A673 (cell line): ENCODE data around the gene SPG7.

Source experiments
- EZH2 ChIP-seq: fragments of 200-600 bp; sonication (generic); IDR thresholded peaks from 2 replicates; pipeline ENCODE4 v1.6.1; 2017; ENCODE audit warnings: borderline replicate concordance, low read depth, mild to moderate bottlenecking, mixed read lengths, antibody characterized with exemption, low read length; ENCODE audit not compliant: poor library complexity, severe bottlenecking
- TF ChIP-seq, protein P1 (sequence below): fragments of 300-800, 200-600 bp; sonication (generic); conservative IDR thresholded peaks from 2 replicates; pipeline ENCODE4 v1.5.1; 2017; ENCODE audit warnings: low read depth, mild to moderate bottlenecking, antibody characterized with exemption, low read length, moderate library complexity, mixed read lengths

DNA sequence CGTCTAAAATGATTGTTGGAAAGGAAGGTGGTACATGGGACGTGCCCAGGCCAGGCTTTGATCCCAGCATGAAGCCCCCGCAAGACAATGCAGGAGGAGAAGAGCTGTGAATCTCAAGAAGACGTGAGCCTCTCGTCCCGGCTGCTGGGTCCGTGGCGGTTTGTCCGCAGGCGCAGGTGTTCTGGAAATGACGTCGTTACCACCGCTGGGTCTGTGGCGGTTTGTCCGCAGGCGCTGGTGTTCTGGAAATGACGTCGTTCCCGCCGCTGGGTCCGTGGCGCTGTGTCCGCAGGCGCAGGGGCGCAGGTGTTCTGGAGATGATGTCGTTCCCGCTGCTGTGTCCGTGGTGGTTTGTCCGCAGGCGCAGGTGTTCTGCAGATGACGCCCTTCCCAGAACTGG, 14.1 kb downstream of the SPG7 start:
- TF ChIP-seq, protein P1, sequence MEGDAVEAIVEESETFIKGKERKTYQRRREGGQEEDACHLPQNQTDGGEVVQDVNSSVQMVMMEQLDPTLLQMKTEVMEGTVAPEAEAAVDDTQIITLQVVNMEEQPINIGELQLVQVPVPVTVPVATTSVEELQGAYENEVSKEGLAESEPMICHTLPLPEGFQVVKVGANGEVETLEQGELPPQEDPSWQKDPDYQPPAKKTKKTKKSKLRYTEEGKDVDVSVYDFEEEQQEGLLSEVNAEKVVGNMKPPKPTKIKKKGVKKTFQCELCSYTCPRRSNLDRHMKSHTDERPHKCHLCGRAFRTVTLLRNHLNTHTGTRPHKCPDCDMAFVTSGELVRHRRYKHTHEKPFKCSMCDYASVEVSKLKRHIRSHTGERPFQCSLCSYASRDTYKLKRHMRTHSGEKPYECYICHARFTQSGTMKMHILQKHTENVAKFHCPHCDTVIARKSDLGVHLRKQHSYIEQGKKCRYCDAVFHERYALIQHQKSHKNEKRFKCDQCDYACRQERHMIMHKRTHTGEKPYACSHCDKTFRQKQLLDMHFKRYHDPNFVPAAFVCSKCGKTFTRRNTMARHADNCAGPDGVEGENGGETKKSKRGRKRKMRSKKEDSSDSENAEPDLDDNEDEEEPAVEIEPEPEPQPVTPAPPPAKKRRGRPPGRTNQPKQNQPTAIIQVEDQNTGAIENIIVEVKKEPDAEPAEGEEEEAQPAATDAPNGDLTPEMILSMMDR, result no peak
- no peak for TF ChIP-seq EZH2
